Peyer's patch (tissue), 4 donors: ENCODE results near the gene NEDD4L. TPM values are rescaled to one million over a fixed set of nuclear protein-coding genes. Genes with fewer than 3 reads are reported as not detected.

Experiments used
- DNase-seq, 3 donors: peaks; one replicate each; pipeline ENCODE4 v3.0.0-alpha.2; 2017 to 2019
- H3K27ac ChIP-seq, 4 donors: fragments of 200-600 bp; sonication (generic); one replicate each; pipeline ENCODE4 v1.5.1; 2016 to 2019
- H3K27me3 ChIP-seq, 2 donors: fragments of 200-600 bp; sonication (generic); one replicate each; pipeline ENCODE4 v1.5.1; 2019
- H3K36me3 ChIP-seq, 3 donors: fragments of 200-600 bp; sonication (generic); one replicate each; pipeline ENCODE4 v1.5.1; 2016 to 2019
- H3K4me1 ChIP-seq, 4 donors: fragments of 200-600 bp; sonication (generic); one replicate each; pipeline ENCODE4 v1.5.1; 2016 to 2019
- H3K4me3 ChIP-seq, 4 donors: fragments of 200-600 bp; sonication (generic); 1 replicate in 3 of 4; 2 replicates in 1 of 4; pipeline ENCODE4 v1.5.1; 2016 to 2019; ENCODE audit warnings: mild to moderate bottlenecking in 1 of 4
- H3K9me3 ChIP-seq, 4 donors: fragments of 200-600 bp; sonication (generic); one replicate each; pipeline ENCODE4 v1.5.1; 2016 to 2019; ENCODE audit warnings: mild to moderate bottlenecking in 1 of 4
- CTCF ChIP-seq, 6 experiments: fragments of 450-650 bp in 4 of 6; fragments of 200-600 bp in 2 of 6; sonication (generic) in 1 of 6; IDR thresholded peaks; one replicate each; pipeline ENCODE4 v1.5.1; 2017 to 2019; ENCODE audit warnings: antibody characterized with exemption in 6 of 6, mild to moderate bottlenecking in 3 of 6, moderate library complexity in 1 of 6
- POLR2A ChIP-seq, 2 donors: fragments of 450-650 bp; IDR thresholded peaks; one replicate each; pipeline ENCODE4 v1.5.1; 2017; ENCODE audit warnings: antibody characterized with exemption in 2 of 2, mild to moderate bottlenecking in 2 of 2, moderate library complexity in 2 of 2
- total RNA-seq, 4 donors: library from RNA; depleted of rRNA; stranded (reverse); fragments of >200 nt; gene quantifications; one replicate each; pipeline ENCODE4 v1.1.0, GENCODE V29; 2016

The NEDD4L gene
- total RNA-seq, 4 donors from 2014 or later, result 213 to 312 (median 277) TPM

- H3K36me3 ChIP-seq, result no peaks in the 10 kb centered on the region
- no peaks in the 10 kb centered on the region for H3K4me1 ChIP-seq
- no peaks in the 10 kb centered on the region for H3K27me3 ChIP-seq
- no peak overlapping the region for H3K27ac ChIP-seq
- TF ChIP-seq CTCF (IDR thresholded peaks at IDR 0.05) (no peak), POLR2A (IDR thresholded peaks at IDR 0.05) (no peak)
- DNase-seq, result no peak
- H3K4me3 ChIP-seq, result no peak overlapping the region
- no peaks in the 10 kb centered on the region for H3K9me3 ChIP-seq
Measured at GRCh38 chr18:58302811-58303210, 258.8 kb downstream of the NEDD4L start.

- H3K36me3 ChIP-seq, result no peaks in the 10 kb centered on the region
- TF ChIP-seq CTCF (IDR thresholded peaks at IDR 0.05), result no peak
- TF ChIP-seq POLR2A (IDR thresholded peaks at IDR 0.05), result no peak
- DNase-seq, result no peak
- H3K4me3 ChIP-seq, result no peak overlapping the region
- no peaks in the 10 kb centered on the region for H3K9me3 ChIP-seq
- H3K27ac ChIP-seq, result no peak overlapping the region
- no peaks in the 10 kb centered on the region for H3K4me1 ChIP-seq
- no peaks in the 10 kb centered on the region for H3K27me3 ChIP-seq
Measured at GRCh38 chr18:58303363-58303762, 259.3 kb downstream of the NEDD4L start.

- no peak overlapping the region for H3K27ac ChIP-seq
- TF ChIP-seq CTCF (IDR thresholded peaks at IDR 0.05) (no peak), POLR2A (IDR thresholded peaks at IDR 0.05) (no peak)
- DNase-seq, result no peak
- H3K4me1 ChIP-seq, result peaks cover 0 to 12% (median 0%) of the 10 kb centered on the region in 4 donors
- H3K9me3 ChIP-seq, result no peaks in the 10 kb centered on the region
- H3K36me3 ChIP-seq, result no peaks in the 10 kb centered on the region
- H3K4me3 ChIP-seq, result no peak overlapping the region
- no peaks in the 10 kb centered on the region for H3K27me3 ChIP-seq
Measured at GRCh38 chr18:58305792-58306191, 261.8 kb downstream of the NEDD4L start.

- Histone ChIP-seq H3K4me1 (peaks cover 0 to 23% (median 0%) of the 10 kb centered on the region in 4 donors), H3K9me3 (no peaks in the 10 kb centered on the region), H3K27me3 (no peaks in the 10 kb centered on the region), H3K36me3 (no peaks in the 10 kb centered on the region), H3K27ac (no peak overlapping the region), H3K4me3 (no peak overlapping the region)
- no peak for DNase-seq
- no peak for TF ChIP-seq CTCF (IDR thresholded peaks at IDR 0.05)
- no peak for TF ChIP-seq POLR2A (IDR thresholded peaks at IDR 0.05)
Measured at GRCh38 chr18:58307441-58307840, 263.4 kb downstream of the NEDD4L start.

- Histone ChIP-seq H3K27ac (peak overlapping the region in 1 of 4 donors; percentile 19), H3K4me3 (no peak overlapping the region), H3K36me3 (no peaks in the 10 kb centered on the region), H3K4me1 (peaks cover 0 to 24% (median 0%) of the 10 kb centered on the region in 4 donors), H3K9me3 (no peaks in the 10 kb centered on the region), H3K27me3 (no peaks in the 10 kb centered on the region)
- DNase-seq, result no peak
- TF ChIP-seq POLR2A (IDR thresholded peaks at IDR 0.05) (no peak), CTCF (IDR thresholded peaks at IDR 0.05) (no peak)
Measured at GRCh38 chr18:58308463-58308862, 264.4 kb downstream of the NEDD4L start.

- TF ChIP-seq CTCF (IDR thresholded peaks at IDR 0.05) (no peak), POLR2A (IDR thresholded peaks at IDR 0.05) (no peak)
- H3K9me3 ChIP-seq, result no peaks in the 10 kb centered on the region
- H3K27ac ChIP-seq, result peak overlapping the region in 1 of 4 donors; percentile 86
- no peak overlapping the region for H3K4me3 ChIP-seq
- H3K36me3 ChIP-seq, result no peaks in the 10 kb centered on the region
- DNase-seq, result no peak
- H3K4me1 ChIP-seq, result peaks cover 0 to 30% (median 0%) of the 10 kb centered on the region in 4 donors
- no peaks in the 10 kb centered on the region for H3K27me3 ChIP-seq
Measured at GRCh38 chr18:58309099-58309498, 265.1 kb downstream of the NEDD4L start.
